Stimulated activated CD8-positive, alpha-beta memory T cell treated with anti-CD3 and anti-CD28 coated beads, Interleukin-2, amount 100 ng/mL, for 48 hours (primary cell): ENCODE data around the gene PTPRU.

Source experiments
- DNase-seq, 2 donors: peaks; one replicate each; pipeline ENCODE4 v3.0.0-alpha.2; 2020; ENCODE audit warnings: low read depth in 2 of 2

PTPRU gene

DNA sequence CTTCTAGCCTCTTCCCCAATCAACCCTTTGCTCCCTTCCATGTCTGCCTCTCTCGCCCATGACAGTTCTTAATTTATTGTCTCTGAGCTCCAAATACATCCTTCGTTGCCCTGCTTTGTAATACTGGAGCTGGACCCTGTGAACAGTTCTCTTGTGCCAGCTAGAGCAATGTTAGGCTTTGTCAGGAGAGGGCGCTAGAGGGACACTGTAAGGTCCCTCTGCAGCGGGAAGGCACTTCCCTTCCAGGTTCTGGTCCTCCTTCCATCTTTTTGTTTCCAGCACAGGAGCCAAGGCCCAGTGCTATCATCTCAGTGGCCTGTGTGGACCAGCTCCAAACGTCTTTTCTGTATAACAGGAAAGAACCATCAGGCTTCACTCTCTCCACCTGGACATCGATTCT lies 95.9 kb downstream of the PTPRU start:
- DNase-seq = peak in 1 of 2 donors; percentile 13

GRCh38 chr1:29333008-29333407 lies 96.7 kb downstream of the PTPRU start:
- no peak for DNase-seq

GRCh38 chr1:29335573-29335972 lies 99.3 kb downstream of the PTPRU start:
- no peak for DNase-seq

- no peak for DNase-seq
Observed at GRCh38 chr1:29338908-29339575, 102.7 kb downstream of the PTPRU start.

GRCh38 chr1:29341936-29342335 lies 105.6 kb downstream of the PTPRU start:
- DNase-seq = no peak

DNA sequence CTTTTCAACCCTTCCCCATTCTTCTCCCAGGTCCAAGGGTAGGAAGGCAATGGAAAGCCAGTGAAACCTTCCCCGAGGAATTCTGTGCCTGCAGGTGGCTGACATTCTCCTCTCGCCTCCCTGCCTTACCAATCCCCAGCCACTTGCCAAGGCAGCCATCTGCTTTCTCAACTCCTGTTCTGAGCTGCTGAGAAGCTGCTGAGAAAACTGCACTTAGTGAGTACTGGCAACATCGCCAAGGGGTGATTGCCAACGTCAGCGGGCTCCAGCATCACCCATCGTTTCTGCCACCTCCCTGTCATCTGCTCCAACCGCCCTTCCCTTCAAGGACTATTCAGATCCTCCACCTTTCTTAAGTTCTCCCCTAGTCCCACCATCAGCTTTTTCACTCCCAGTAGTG lies 106.0 kb downstream of the PTPRU start:
- no peak for DNase-seq

GRCh38 chr1:29342983-29343382 lies 106.7 kb downstream of the PTPRU start:
- DNase-seq = no peak

GRCh38 chr1:29343476-29343875 lies 107.2 kb downstream of the PTPRU start:
- DNase-seq = no peak

GRCh38 chr1:29343908-29344307 lies 107.6 kb downstream of the PTPRU start:
- DNase-seq = no peak

DNA sequence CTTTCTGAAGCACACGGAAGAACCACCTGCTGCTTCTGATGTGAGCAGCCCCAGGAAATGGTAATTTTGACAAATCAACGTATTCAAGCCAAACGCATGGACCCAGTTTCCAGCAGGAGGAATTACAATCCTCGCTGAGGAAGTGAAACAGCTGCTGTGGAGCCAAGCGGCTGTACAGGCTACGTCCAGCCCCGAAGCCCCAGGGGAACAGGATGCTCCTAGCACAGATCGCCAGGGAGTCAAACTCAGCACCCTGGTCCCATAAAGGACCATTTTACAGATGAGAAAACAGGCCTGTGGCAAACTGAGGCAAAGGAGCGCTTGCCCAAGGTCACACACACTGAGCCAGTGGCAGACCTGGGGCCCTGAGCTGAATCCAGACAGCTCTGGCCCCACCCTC lies 108.0 kb downstream of the PTPRU start:
- DNase-seq = no peak

GRCh38 chr1:29346576-29346975 lies 110.3 kb downstream of the PTPRU start:
- DNase-seq = no peak

DNA sequence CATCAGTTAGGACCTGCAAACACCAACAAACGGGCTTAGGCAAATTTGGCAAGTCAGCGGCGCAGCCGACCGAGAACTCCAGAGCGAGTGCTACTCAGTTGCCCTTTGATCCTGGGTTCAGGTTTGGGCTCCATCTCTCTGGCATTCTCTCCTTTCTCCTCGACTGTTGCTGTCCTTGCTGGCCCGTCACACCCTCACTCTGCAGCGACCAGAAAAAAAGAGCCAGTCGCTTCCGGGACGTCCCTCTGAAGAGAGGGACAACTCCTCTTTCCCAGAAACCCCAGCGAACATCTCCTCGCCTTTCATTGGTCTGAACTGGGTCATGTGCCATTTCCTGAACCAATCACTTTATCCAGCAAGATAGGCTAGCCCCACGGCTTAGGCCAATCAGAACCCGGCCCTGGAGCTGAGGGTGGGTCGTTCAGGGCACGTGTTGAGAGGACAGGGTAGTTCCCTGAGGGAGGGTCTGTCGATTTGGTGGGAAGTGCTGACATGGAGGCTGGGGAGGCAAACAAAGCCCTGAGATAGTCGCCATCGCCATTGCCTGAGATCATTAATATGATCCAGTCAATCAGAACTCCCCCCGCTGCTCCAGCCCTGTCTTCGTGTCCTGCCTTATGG lies 113.7 kb downstream of the PTPRU start:
- DNase-seq = no peak

GRCh38 chr1:29352719-29353420 lies 116.5 kb downstream of the PTPRU start:
- DNase-seq = no peak

- DNase-seq = no peak
Observed at GRCh38 chr1:29354511-29355098, 118.3 kb downstream of the PTPRU start.

DNA sequence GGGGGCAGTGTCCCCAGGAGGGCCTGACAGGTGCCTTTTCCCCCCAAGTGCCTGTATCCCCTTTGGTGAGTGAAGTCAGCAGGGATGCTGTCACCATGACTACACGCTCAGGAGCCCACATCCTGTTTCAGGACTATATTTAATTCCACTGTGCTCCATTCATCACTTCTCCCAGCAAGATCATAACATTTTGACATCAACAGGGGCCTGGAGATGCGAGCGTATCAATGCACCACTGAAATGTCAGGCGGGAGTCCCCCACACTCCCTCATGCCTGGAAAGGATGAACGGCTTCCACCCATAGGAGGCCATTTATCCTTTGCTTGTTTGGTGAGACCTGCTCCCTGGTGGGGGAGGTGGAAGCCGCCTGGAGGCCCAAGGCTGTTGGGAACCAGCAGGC lies 119.1 kb downstream of the PTPRU start:
- DNase-seq = no peak

DNA sequence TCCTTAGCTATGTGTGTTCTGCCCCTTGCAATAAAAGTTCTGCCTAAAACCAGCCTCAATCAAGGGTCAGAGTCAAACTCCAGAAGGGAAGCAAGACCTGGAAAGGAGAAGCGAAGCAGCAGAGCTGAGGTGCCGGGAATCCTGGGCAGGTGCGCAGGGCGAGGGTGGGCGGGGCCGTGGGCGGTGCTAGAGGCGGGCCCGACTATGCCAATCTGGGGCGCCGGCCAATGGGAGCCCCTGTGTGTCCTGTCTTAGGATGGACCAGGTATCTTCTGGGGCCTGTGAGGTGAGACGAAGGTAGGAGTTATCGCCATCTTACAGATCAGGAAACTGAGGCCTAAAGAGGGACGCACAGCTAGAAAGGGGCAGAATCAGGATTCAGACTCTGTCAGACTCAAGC lies 120.3 kb downstream of the PTPRU start:
- peak in 1 of 2 donors; percentile 1 for DNase-seq

DNA sequence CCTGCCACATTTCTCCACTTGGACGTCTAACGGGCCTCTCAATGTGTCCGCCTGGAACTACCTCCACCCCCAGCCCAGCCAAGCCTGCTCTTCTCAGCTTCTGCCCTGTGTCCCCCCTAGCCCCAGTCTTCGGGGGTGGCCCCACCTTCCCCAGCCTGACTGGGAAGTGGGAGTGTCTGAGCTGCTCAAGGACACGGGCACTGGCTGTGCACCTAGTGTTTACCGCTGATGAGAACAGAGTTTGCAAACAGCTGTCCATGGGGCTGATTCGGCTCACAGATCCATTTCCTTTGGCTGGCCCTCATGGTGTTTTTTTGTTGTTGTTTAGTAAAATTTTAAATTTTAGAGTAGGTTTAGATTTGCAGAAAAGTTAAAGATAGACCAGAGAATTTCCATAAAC lies 121.1 kb downstream of the PTPRU start:
- no peak for DNase-seq

DNA sequence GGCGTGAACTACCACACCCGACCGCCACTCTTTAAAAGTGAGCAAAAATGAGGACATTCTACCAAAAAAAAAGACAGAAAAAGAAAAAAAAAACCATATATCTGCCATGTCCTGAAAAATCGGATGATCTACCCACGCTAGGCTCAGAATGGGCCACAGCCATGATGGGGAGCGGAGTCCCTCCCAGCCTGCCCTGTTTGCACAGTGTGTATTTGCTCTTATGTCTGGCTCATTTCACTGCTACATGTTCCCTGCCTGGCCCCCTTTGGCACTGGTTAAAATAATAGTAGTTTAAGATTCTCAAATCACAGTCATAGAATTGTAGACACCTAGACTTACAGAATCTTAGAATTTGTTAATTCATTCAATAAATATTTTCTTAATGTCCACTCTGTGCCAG lies 121.9 kb downstream of the PTPRU start:
- DNase-seq = no peak

DNA sequence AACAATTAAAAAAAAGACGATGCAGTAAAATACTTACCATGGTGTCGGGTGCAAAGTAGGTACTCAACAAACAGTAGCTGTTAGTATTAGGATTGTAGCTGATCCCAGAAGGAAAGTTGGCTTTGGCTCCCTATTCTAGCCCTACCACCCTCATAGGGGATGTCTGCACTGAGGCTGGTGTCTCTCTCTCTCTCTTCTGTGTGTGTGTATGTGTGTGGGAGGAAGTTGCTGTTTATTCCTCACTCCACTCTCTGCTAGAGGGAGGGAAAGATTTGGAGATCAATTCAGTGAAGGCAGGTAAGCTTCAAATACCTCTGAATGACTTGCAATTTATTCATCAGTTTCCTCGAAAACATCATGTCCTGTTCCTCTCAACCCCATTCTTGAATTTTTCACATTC lies 124.4 kb downstream of the PTPRU start:
- DNase-seq = no peak

- DNase-seq = no peak
Observed at GRCh38 chr1:29361686-29362085, 125.4 kb downstream of the PTPRU start.

- no peak for DNase-seq
Observed at GRCh38 chr1:29362116-29362515, 125.8 kb downstream of the PTPRU start.

- no peak for DNase-seq
Observed at GRCh38 chr1:29362764-29363163, 126.4 kb downstream of the PTPRU start.

- no peak for DNase-seq
Observed at GRCh38 chr1:29363536-29363935, 127.2 kb downstream of the PTPRU start.
